Stomach (tissue), 4 donors: ENCODE results near the gene PRRG2.
A peak's percentile ranks its signal among the peaks of the same experiment; 100 is the strongest.

ENCODE experiments used
- CTCF ChIP-seq, 7 experiments: fragments of 450-650 bp in 4 of 7; fragments of 200-600 bp in 3 of 7; sonication (generic) in 3 of 7; IDR thresholded peaks; one replicate each; pipeline ENCODE4 v1.5.1; 2016 to 2019; ENCODE audit warnings: antibody characterized with exemption in 7 of 7, control low read depth in 2 of 7, mild to moderate bottlenecking in 1 of 7
- POLR2A ChIP-seq, 4 donors: fragments of 450-650 bp; IDR thresholded peaks; one replicate each; pipeline ENCODE4 v1.6.1; 2016; ENCODE audit warnings: antibody characterized with exemption in 4 of 4, control low read depth in 2 of 4, mild to moderate bottlenecking in 1 of 4, moderate library complexity in 1 of 4
- POLR2AphosphoS5 ChIP-seq, 3 donors: sonication (generic); formaldehyde crosslinking; IDR thresholded peaks; one replicate each; pipeline ENCODE4 v1.6.1; 2016; ENCODE audit warnings: antibody characterized with exemption in 3 of 3

- TF ChIP-seq CTCF (IDR thresholded peaks at IDR 0.05) (no peak), POLR2A (IDR thresholded peaks at IDR 0.05) (no peak), POLR2AphosphoS5 (IDR thresholded peaks at IDR 0.05) (peak in 1 of 3 donors; percentile 29)
These were observed at the start of gene PRRG2 for GRCh38 chr19:49581007-49581508.
